K562 (cell line): Measurements from ENCODE around the gene COX20. TPM values are rescaled to one million over a fixed set of nuclear protein-coding genes. Genes with fewer than 3 reads are reported as not detected.

Experiments used
- CBX8 ChIP-seq: fragments of 200-600 bp; sonication (generic); IDR thresholded peaks from 2 replicates; pipeline ENCODE4 v1.6.1; 2012; ENCODE audit warnings: borderline replicate concordance, mixed run types, low read depth, mild to moderate bottlenecking, moderate library complexity, mixed read lengths, low read length, control low read depth, inconsistent platforms; ENCODE audit not compliant: poor library complexity, severe bottlenecking; ENCODE audit errors: extremely low read depth
- CHCHD3 ChIP-seq: fragments of 250-450 bp; sonication (Bioruptor Pico); IDR thresholded peaks from 2 replicates; pipeline ENCODE4 v2.1.2; 2022; ENCODE audit warnings: mild to moderate bottlenecking
- FIP1L1 ChIP-seq: fragments of 200-400 bp; formaldehyde crosslinking; IDR thresholded peaks from 2 replicates; pipeline ENCODE4 v1.6.1; 2018; ENCODE audit warnings: mild to moderate bottlenecking, low read depth, low read length; ENCODE audit not compliant: poor library complexity, severe bottlenecking
- GATAD2B ChIP-seq: fragments of 450-650 bp; IDR thresholded peaks from 2 replicates; pipeline ENCODE4 v1.6.1; 2017; ENCODE audit warnings: mild to moderate bottlenecking, borderline replicate concordance
- HNRNPK ChIP-seq: fragments of 200-400 bp; formaldehyde crosslinking; IDR thresholded peaks from one replicate; pipeline ENCODE4 v1.6.1; 2018; ENCODE audit warnings: mild to moderate bottlenecking, low read depth, low read length; ENCODE audit not compliant: poor library complexity, severe bottlenecking
- LCOR ChIP-seq: sonication (generic); formaldehyde crosslinking; IDR thresholded peaks from 2 replicates; pipeline ENCODE4 v1.8.0; 2022; ENCODE audit warnings: mild to moderate bottlenecking, missing genetic modification reagents
- RAD51 ChIP-seq: fragments of 450-650 bp; IDR thresholded peaks from 2 replicates; pipeline ENCODE4 v1.7.1; 2016; ENCODE audit warnings: low read depth, mild to moderate bottlenecking, borderline replicate concordance
- RFX1 ChIP-seq: fragments of 450-650 bp; IDR thresholded peaks from 2 replicates; pipeline ENCODE4 v1.6.1; 2016; ENCODE audit warnings: mild to moderate bottlenecking, moderate library complexity
- SMC3 ChIP-seq: conservative IDR thresholded peaks from 2 replicates; pipeline ENCODE4 v1.6.1; 2011; ENCODE audit warnings: low read depth, low read length, improper control_type of control experiment; ENCODE audit not compliant: insufficient read depth
- SREBF2 ChIP-seq: sonication (generic); formaldehyde crosslinking; IDR thresholded peaks from 2 replicates; pipeline ENCODE4 v1.4.0; 2020; ENCODE audit warnings: mild to moderate bottlenecking, missing genetic modification reagents
- STAT5B ChIP-seq: fragments of 250-450 bp; sonication (Bioruptor Pico); IDR thresholded peaks from 2 replicates; pipeline ENCODE4 v1.8.0; 2021; ENCODE audit warnings: mild to moderate bottlenecking, inconsistent platforms
- SUPT5H ChIP-seq: fragments of 450-650 bp; IDR thresholded peaks from 2 replicates; pipeline ENCODE4 v1.6.1; 2016
- ZNF12 ChIP-seq: sonication (generic); formaldehyde crosslinking; IDR thresholded peaks from 2 replicates; pipeline ENCODE4 v1.4.0; 2020; ENCODE audit warnings: mild to moderate bottlenecking, missing genetic modification reagents
- ZNF175 ChIP-seq: fragments of 200-800 bp; sonication (Bioruptor generic); IDR thresholded peaks from 2 replicates; pipeline ENCODE4 v1.6.1; 2016; ENCODE audit warnings: low read depth, mild to moderate bottlenecking, missing genetic modification characterization, missing compliant biosample characterization
- ZNF263 ChIP-seq: sonication (generic); formaldehyde crosslinking; IDR thresholded peaks from 2 replicates; pipeline ENCODE4 v1.8.0; 2022; ENCODE audit warnings: mild to moderate bottlenecking, missing genetic modification reagents, borderline replicate concordance
- ZNF717 ChIP-seq: fragments of 250-450 bp; sonication (Bioruptor Pico); IDR thresholded peaks from 2 replicates; pipeline ENCODE4 v1.5.0; 2021
- polyA plus RNA-seq, 8 experiments: library from polyadenylated mRNA; depleted of rRNA in 4 of 8; stranded (reverse) in 5 of 8; unstranded in 3 of 8; fragments of >200 nt; fragmentation: Nextera tagmentation in 2 of 8; fragmentation: Illumina TruSeq in 1 of 8; extraction: Ambion mirVana in 2 of 8; extraction: Trizol in 1 of 8; gene quantifications; 2 replicates each; pipeline versions ENCODE4 v1.2.1 to v1.2.3, GENCODE V29; 2011 to 2014; ENCODE audit warnings: inconsistent platforms in 1 of 8, missing spikeins in 1 of 8
- total RNA-seq, 7 experiments: library from RNA; depleted of rRNA in 6 of 7; stranded (reverse); fragments of >200 nt in 6 of 7; fragmentation: Illumina TruSeq in 2 of 7; extraction: Trizol in 2 of 7; gene quantifications; 2 replicates each; pipeline versions ENCODE4 v1.2.1 to v1.2.3, GENCODE V29; 2011 to 2021; ENCODE audit warnings: low replicate concordance in 1 of 7
- TF ChIP-seq, protein P1 (sequence below): sonication (generic); formaldehyde crosslinking; IDR thresholded peaks from 2 replicates; pipeline ENCODE4 v1.8.0; 2022; ENCODE audit warnings: missing genetic modification reagents, mild to moderate bottlenecking, borderline replicate concordance
- TF ChIP-seq, protein P2 (sequence below): fragments of 250-450 bp; sonication (Bioruptor Pico); IDR thresholded peaks from 2 replicates; pipeline ENCODE4 v1.5.0; 2022; ENCODE audit warnings: mild to moderate bottlenecking
- TF ChIP-seq, protein P3 (sequence below), 2 experiments: fragments of 450-650 bp in 1 of 2; IDR thresholded peaks; 2 replicates each; pipeline ENCODE4 v1.6.1; 2011 to 2017; ENCODE audit warnings: low read depth in 2 of 2, antibody characterized with exemption in 1 of 2, borderline replicate concordance in 1 of 2, low read length in 1 of 2, mild to moderate bottlenecking in 1 of 2, mixed read lengths in 1 of 2; ENCODE audit not compliant: control insufficient read depth in 1 of 2

COX20 gene
- total and polyA plus RNA-seq, 9 of the 15 experiments (the other 6 are each of a cell fraction or from before 2014, with no cell fraction given): 41.5 to 192 (median 84.3) TPM

DNA sequence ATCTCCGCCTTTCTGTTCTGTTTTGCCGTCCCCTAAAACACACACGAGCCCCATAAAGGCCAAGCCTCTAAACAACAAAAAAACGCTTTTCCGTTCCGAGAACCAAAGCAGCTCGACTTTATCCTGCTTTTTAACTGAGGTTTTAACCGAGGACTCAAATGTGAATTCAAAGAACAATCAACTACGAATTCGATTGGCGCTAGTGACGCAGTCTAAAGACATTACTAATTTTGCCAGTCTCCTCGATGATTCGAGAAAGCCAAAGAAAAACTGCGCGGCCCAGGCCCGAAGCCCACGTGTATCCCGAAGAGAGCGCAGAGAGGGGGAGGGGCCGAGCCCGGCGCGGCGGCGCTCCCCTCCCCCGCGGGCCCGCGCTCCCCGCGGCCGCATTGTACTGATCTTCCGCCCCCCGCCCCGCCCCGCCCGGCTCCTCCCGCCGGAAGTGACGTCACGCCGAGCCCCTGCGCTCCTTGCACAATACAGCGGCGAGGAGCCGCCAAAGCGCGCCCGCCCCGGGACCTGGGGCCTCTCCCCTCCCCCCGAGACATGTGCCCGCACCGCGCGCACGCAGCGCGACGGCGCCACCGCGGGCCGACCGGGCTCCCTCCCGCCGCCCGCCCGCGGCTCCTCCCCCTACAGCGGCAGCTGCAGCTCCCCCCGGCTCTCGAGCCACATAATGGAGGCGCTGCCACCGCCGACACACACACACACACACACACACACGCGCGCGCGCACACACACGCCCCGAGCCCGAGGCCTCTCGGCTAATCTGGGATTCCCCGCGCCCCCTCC, 27.4 kb downstream of the COX20 start (continued):
- TF ChIP-seq, protein P1, sequence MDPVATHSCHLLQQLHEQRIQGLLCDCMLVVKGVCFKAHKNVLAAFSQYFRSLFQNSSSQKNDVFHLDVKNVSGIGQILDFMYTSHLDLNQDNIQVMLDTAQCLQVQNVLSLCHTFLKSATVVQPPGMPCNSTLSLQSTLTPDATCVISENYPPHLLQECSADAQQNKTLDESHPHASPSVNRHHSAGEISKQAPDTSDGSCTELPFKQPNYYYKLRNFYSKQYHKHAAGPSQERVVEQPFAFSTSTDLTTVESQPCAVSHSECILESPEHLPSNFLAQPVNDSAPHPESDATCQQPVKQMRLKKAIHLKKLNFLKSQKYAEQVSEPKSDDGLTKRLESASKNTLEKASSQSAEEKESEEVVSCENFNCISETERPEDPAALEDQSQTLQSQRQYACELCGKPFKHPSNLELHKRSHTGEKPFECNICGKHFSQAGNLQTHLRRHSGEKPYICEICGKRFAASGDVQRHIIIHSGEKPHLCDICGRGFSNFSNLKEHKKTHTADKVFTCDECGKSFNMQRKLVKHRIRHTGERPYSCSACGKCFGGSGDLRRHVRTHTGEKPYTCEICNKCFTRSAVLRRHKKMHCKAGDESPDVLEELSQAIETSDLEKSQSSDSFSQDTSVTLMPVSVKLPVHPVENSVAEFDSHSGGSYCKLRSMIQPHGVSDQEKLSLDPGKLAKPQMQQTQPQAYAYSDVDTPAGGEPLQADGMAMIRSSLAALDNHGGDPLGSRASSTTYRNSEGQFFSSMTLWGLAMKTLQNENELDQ (CRISPR knock-in tag): no peak
- TF ChIP-seq ZNF12: no peak
- TF ChIP-seq RFX1: no peak
- no peak; the same call in 1 of the 2 replicates for TF ChIP-seq ZNF263
- no peak for TF ChIP-seq FIP1L1
- no peak for TF ChIP-seq CBX8
- TF ChIP-seq, protein P2, sequence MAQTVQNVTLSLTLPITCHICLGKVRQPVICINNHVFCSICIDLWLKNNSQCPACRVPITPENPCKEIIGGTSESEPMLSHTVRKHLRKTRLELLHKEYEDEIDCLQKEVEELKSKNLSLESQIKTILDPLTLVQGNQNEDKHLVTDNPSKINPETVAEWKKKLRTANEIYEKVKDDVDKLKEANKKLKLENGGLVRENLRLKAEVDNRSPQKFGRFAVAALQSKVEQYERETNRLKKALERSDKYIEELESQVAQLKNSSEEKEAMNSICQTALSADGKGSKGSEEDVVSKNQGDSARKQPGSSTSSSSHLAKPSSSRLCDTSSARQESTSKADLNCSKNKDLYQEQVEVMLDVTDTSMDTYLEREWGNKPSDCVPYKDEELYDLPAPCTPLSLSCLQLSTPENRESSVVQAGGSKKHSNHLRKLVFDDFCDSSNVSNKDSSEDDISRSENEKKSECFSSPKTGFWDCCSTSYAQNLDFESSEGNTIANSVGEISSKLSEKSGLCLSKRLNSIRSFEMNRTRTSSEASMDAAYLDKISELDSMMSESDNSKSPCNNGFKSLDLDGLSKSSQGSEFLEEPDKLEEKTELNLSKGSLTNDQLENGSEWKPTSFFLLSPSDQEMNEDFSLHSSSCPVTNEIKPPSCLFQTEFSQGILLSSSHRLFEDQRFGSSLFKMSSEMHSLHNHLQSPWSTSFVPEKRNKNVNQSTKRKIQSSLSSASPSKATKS (CRISPR knock-in tag): no peak
- TF ChIP-seq SREBF2 (CRISPR knock-in tag): no peak
- TF ChIP-seq, protein P3, sequence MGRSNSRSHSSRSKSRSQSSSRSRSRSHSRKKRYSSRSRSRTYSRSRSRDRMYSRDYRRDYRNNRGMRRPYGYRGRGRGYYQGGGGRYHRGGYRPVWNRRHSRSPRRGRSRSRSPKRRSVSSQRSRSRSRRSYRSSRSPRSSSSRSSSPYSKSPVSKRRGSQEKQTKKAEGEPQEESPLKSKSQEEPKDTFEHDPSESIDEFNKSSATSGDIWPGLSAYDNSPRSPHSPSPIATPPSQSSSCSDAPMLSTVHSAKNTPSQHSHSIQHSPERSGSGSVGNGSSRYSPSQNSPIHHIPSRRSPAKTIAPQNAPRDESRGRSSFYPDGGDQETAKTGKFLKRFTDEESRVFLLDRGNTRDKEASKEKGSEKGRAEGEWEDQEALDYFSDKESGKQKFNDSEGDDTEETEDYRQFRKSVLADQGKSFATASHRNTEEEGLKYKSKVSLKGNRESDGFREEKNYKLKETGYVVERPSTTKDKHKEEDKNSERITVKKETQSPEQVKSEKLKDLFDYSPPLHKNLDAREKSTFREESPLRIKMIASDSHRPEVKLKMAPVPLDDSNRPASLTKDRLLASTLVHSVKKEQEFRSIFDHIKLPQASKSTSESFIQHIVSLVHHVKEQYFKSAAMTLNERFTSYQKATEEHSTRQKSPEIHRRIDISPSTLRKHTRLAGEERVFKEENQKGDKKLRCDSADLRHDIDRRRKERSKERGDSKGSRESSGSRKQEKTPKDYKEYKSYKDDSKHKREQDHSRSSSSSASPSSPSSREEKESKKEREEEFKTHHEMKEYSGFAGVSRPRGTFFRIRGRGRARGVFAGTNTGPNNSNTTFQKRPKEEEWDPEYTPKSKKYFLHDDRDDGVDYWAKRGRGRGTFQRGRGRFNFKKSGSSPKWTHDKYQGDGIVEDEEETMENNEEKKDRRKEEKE (IDR thresholded peaks at IDR 0.05; ENCODE audit: borderline replicate concordance in 1 of 2, control insufficient read depth in 1 of 2, low read depth in 2 of 2, low read length in 1 of 2): peak in 1 of 2 experiments; percentile 86; a peak in 1 of 4 replicates
- TF ChIP-seq ZNF717 (CRISPR knock-in tag): no peak
- TF ChIP-seq ZNF175 (CRISPR knock-in tag): no peak
- no peak for TF ChIP-seq RAD51
- TF ChIP-seq LCOR (CRISPR knock-in tag): no peak; the same call in 1 of the 2 replicates
- TF ChIP-seq STAT5B (CRISPR knock-in tag): no peak
- TF ChIP-seq HNRNPK: peak; percentile 91
- TF ChIP-seq GATAD2B: peak; percentile 86; the same call in 1 of the 2 replicates
- no peak for TF ChIP-seq CHCHD3 (CRISPR knock-in tag)
- no peak for TF ChIP-seq SMC3
- peak; percentile 50 for TF ChIP-seq SUPT5H
